Pancreas (tissue), 10 donors: Measurements from ENCODE around the gene NAV1. TPM values are rescaled to one million over a fixed set of nuclear protein-coding genes. Genes with fewer than 3 reads are reported as not detected.

Experiments
- ATAC-seq, 4 donors: fragments of 200-7000 bp; cut with Tn5 transposase; one replicate each; pipeline versions ENCODE4 v1.8.0 to v1.9.1; 2020; ENCODE audit warnings: mild to moderate bottlenecking in 4 of 4, moderate library complexity in 4 of 4
- DNase-seq, 6 donors: peaks; one replicate each; pipeline ENCODE4 v3.0.0-alpha.2; 2020
- FAIRE-seq: peaks from 2 replicates; lab custom pipeline; 2012; peaks lifted over from hg19 to GRCh38; lab: Jason Lieb, UNC
- H3K27ac ChIP-seq, 4 donors: fragments of 200-600 bp; sonication (generic); 1 replicate in 3 of 4; 2 replicates in 1 of 4; pipeline versions ENCODE4 v1.5.0 to v1.8.0; 2020
- H3K27me3 ChIP-seq, 4 donors: fragments of 200-600 bp; one replicate each; pipeline ENCODE4 v1.8.0; 2021
- H3K36me3 ChIP-seq, 3 donors: fragments of 200-600 bp; sonication (generic) in 1 of 3; one replicate each; pipeline versions ENCODE4 v1.5.0 to v1.8.0; 2020 to 2021
- H3K4me1 ChIP-seq, 3 donors: fragments of 200-600 bp; one replicate each; pipeline ENCODE4 v1.8.0; 2021
- H3K4me3 ChIP-seq, 4 donors: fragments of 200-600 bp; sonication (generic) in 2 of 4; one replicate each; pipeline versions ENCODE4 v1.5.0 to v1.8.0; 2020 to 2021
- H3K9me3 ChIP-seq, 4 donors: fragments of 200-600 bp; one replicate each; pipeline ENCODE4 v1.8.0; 2021
- CTCF ChIP-seq, 4 donors: fragments of 200-600 bp; sonication (generic) in 3 of 4; IDR thresholded peaks; one replicate each; pipeline versions ENCODE4 v1.5.0 to v1.8.0; 2021; ENCODE audit warnings: antibody characterized with exemption in 4 of 4
- WGBS, 2 donors: extraction: QIAGEN DNeasy Blood & Tissue Kit; methylation state at CpG; one replicate each; pipeline ENCODE4 v1.1.7; 2013; 5-methylcytosine and 5-hydroxymethylcytosine counted together
- intact Hi-C, 3 donors: fragments of 100-400 bp; cut with DNase I; formaldehyde crosslinking; loops; one replicate each; pipeline versions ENCODE4 v1.11.1 to v1.14.2; 2022
- polyA plus RNA-seq, 2 donors: library from polyadenylated mRNA; stranded (reverse); fragments of 200-250 nt; gene quantifications; one replicate each; pipeline ENCODE4 v1.2.3, GENCODE V29; 2013
- total RNA-seq, 6 donors: library from RNA; stranded (reverse); fragmentation: NEBNext Ultra II Directional in 4 of 6; extraction: Animal tissue kit (Norgen Biotek cat#: 25700) in 4 of 6; gene quantifications; one replicate each; pipeline versions ENCODE4 v1.2.1 to v1.2.4, GENCODE V29; 2021 to 2023
- donor health status: healthy with polysubstance abuse.
- donor health status: DM: no; HTN: no; CAD: no; lungs with moderate emphysema.
- donor health status: DM: no; HTN: no; CAD: no.
- donor health status: control.
- donor health status: control.
- donor health status: Bipolar disorder and iron deficiency.
- donor health status: DM: yes; HTN: yes; CAD: no.
- donor health status: DM: no; HTN: no; CAD: no.
- donor health status: DM: no; HTN: no; CAD: no.
- donor health status: DM: yes; HTN: yes; CAD: no.

NAV1 gene, protein sequence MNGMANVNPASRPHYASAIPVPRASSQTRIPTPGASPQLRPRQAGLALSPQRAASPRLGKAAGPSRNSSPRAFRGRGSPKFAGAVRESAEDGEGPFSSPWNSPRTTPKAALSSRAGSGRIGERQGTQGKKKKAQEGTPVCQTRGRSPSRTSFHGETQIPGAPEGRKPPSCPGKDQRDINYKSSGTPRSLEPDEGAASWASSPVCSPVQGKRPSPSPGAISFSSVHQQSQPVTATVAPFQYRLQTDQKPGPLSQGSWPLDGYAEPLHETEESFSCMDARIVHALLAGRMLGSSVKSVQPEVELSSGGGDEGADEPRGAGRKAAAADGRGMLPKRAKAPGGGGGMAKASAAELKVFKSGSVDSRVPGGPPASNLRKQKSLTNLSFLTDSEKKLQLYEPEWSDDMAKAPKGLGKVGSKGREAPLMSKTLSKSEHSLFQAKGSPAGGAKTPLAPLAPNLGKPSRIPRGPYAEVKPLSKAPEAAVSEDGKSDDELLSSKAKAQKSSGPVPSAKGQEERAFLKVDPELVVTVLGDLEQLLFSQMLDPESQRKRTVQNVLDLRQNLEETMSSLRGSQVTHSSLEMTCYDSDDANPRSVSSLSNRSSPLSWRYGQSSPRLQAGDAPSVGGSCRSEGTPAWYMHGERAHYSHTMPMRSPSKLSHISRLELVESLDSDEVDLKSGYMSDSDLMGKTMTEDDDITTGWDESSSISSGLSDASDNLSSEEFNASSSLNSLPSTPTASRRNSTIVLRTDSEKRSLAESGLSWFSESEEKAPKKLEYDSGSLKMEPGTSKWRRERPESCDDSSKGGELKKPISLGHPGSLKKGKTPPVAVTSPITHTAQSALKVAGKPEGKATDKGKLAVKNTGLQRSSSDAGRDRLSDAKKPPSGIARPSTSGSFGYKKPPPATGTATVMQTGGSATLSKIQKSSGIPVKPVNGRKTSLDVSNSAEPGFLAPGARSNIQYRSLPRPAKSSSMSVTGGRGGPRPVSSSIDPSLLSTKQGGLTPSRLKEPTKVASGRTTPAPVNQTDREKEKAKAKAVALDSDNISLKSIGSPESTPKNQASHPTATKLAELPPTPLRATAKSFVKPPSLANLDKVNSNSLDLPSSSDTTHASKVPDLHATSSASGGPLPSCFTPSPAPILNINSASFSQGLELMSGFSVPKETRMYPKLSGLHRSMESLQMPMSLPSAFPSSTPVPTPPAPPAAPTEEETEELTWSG (N-terminal part only)
- 10 to 100 TPM in 2 of 6 donors, 1 to 10 TPM in 4; 6.0 to 13.6 (median 8.1) TPM for total RNA-seq
- polyA plus RNA-seq: 1 to 10 TPM; 5.6 TPM

GRCh38 chr1:201538612-201539551 is at the start of gene NAV1:
NAV1 (plus strand) TSS chr1:201539127; CDS start chr1:201622885, 83,758 bp downstream.
- peak within 1 kb of the TSS in 2 of 4 donors; percentile 33 to 48 for H3K27ac ChIP-seq
- peak; percentile 72 to 80 (median 73) for ATAC-seq
- peak; percentile 36 to 80 (median 52) for DNase-seq
- no peaks in the 10 kb centered on the region for H3K9me3 ChIP-seq
- H3K4me1 ChIP-seq: peaks cover 0 to 5% (median 3%) of the 10 kb centered on the region in 3 donors
- intact Hi-C loops: no loop called here
- H3K27me3 ChIP-seq: no peaks in the 10 kb centered on the region
- H3K4me3 ChIP-seq: peak within 1 kb of the TSS; percentile 40 to 68 (median 57)
- no peaks in the 10 kb centered on the region for H3K36me3 ChIP-seq
- no peak for TF ChIP-seq CTCF (IDR thresholded peaks at IDR 0.05)
- WGBS, 2 donors: 2% methylated on average over 71 to 93 of the region's 93 CpGs
- no peak for FAIRE-seq

DNA sequence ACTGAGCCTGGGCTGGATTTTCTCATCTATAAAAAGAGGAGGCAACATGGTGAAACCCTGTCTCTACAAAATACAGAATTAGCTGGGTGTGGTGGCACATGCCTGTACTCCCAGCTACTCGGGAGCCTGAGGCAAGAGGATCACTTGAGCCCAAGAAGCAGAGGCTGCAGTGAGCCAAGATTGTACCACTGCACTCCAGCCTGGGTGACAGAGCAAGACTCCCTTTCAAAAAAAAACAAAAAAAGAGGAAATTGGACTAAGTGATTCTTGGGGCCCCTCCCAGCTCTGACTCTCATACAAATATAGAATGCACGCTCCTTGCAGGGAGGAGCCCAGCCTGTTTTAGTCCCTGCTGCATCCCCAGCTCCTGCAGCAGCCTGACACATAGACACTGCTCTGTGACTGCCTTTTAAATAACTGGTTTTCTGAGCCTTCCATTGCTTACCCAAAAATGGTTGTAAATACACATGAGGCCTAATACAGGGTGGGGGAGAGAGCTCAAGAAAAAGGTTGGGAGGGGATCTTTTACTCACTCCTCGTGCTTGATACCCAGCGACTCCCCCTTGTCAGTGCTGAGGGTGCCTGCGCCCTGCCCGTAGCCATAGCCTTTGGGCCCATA is 49.2 kb upstream of the NAV1 start:
- DNase-seq: no peak
- Histone ChIP-seq H3K4me3 (no peak overlapping the region), H3K4me1 (peaks cover 0 to 22% (median 19%) of the 10 kb centered on the region in 3 donors), H3K27ac (peak overlapping the region in 3 of 4 donors; percentile 18 to 38 (median 33)), H3K9me3 (no peaks in the 10 kb centered on the region), H3K36me3 (peaks cover 0 to 28% (median 7%) of the 10 kb centered on the region in 3 donors), H3K27me3 (no peaks in the 10 kb centered on the region)
- no peak for FAIRE-seq
- no peak for TF ChIP-seq CTCF (IDR thresholded peaks at IDR 0.05)
- WGBS, 2 donors: 92% methylated on average over 6 of the region's 6 CpGs
- peak in 1 of 4 donors; percentile 10 for ATAC-seq
- intact Hi-C loops: no loop called here

DNA sequence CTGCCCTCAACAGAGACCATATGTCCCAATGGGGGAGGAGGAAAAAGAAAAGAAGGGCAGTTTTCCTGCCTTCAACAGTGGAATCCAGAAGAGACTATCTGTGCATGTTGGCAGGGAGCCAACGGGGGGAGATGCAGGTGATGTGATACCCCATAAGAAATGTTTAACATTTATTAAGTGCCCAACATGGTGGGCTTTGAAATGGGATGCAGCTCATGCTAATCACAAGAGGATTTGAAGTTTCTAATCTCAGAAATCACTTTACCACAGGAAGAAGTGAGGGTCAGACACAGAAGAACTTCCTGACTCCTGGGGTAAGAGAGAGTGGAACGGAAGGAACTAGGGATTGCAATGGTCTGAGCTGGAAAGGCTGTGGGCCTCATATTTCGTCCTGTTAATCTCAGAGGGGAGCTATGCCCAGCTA is 48.2 kb upstream of the NAV1 start:
- DNase-seq (no peak), ATAC-seq (no peak), FAIRE-seq (no peak)
- Histone ChIP-seq H3K27ac (no peak overlapping the region), H3K27me3 (no peaks in the 10 kb centered on the region), H3K9me3 (no peaks in the 10 kb centered on the region), H3K4me1 (peaks cover 0 to 22% (median 22%) of the 10 kb centered on the region in 3 donors), H3K36me3 (peaks cover 0 to 33% (median 6%) of the 10 kb centered on the region in 3 donors), H3K4me3 (no peak overlapping the region)
- 53 to 56% methylated on average over 3 of the region's 3 CpGs for WGBS, 2 donors
- intact Hi-C loops: no loop called here
- TF ChIP-seq CTCF (IDR thresholded peaks at IDR 0.05): no peak
